GM23248 (cell line): ENCODE measurements around the gene ABLIM1.

Source experiments
- EZH2 ChIP-seq: fragments of 200-600 bp; sonication (generic); IDR thresholded peaks from 2 replicates; pipeline ENCODE4 v1.6.1; 2018; ENCODE audit warnings: antibody characterized with exemption, mild to moderate bottlenecking; ENCODE audit not compliant: insufficient read depth, poor library complexity, severe bottlenecking
- EZH2phosphoT487 ChIP-seq: fragments of 200-600 bp; sonication (generic); IDR thresholded peaks from 2 replicates; pipeline ENCODE4 v1.6.1; 2018; ENCODE audit warnings: antibody characterized with exemption, moderate library complexity, mild to moderate bottlenecking, low read depth; ENCODE audit not compliant: insufficient read depth

- TF ChIP-seq EZH2 (no peak), EZH2phosphoT487 (no peak)
Observed at GRCh38 chr10:114526504-114527238, 131.4 kb downstream of the ABLIM1 start.
